Tibial nerve (tissue), 4 donors: ENCODE data around the gene IL1RAPL2. TPM values are rescaled to one million over a fixed set of nuclear protein-coding genes. Genes with fewer than 3 reads are reported as not detected.

Experiments
- DNase-seq, 2 donors: peaks; one replicate each; pipeline ENCODE4 v3.0.0-alpha.2; 2019; ENCODE audit warnings: low spot score in 2 of 2
- H3K27ac ChIP-seq, 4 donors: fragments of 200-600 bp; sonication (generic) in 3 of 4; one replicate each; pipeline ENCODE4 v1.5.1; 2017 to 2019; ENCODE audit warnings: mild to moderate bottlenecking in 1 of 4
- H3K27me3 ChIP-seq, 2 donors: fragments of 200-600 bp; sonication (generic) in 1 of 2; one replicate each; pipeline versions ENCODE4 v1.5.1 to v1.6.0; 2017 to 2019
- H3K36me3 ChIP-seq, 3 donors: fragments of 200-600 bp; sonication (generic); one replicate each; pipeline ENCODE4 v1.5.1; 2018 to 2019
- H3K4me1 ChIP-seq, 4 donors: fragments of 200-600 bp; sonication (generic) in 3 of 4; one replicate each; pipeline ENCODE4 v1.5.1; 2017 to 2019
- H3K4me3 ChIP-seq, 4 donors: fragments of 200-600 bp; sonication (generic) in 3 of 4; one replicate each; pipeline ENCODE4 v1.5.1; 2017 to 2019; ENCODE audit warnings: mild to moderate bottlenecking in 1 of 4, moderate library complexity in 1 of 4
- H3K9me3 ChIP-seq, 4 donors: fragments of 200-600 bp; sonication (generic) in 3 of 4; one replicate each; pipeline ENCODE4 v1.5.1; 2017 to 2019
- CTCF ChIP-seq, 5 experiments: fragments of 200-600 bp in 3 of 5; fragments of 450-650 bp in 2 of 5; sonication (generic) in 3 of 5; IDR thresholded peaks; one replicate each; pipeline ENCODE4 v1.5.1; 2016 to 2019; ENCODE audit warnings: antibody characterized with exemption in 5 of 5, mild to moderate bottlenecking in 3 of 5, moderate library complexity in 2 of 5
- EP300 ChIP-seq, 2 donors: sonication (generic); formaldehyde crosslinking; IDR thresholded peaks; one replicate each; pipeline ENCODE4 v1.6.1; 2017; ENCODE audit warnings: antibody characterized with exemption in 2 of 2, mild to moderate bottlenecking in 1 of 2
- POLR2A ChIP-seq, 2 donors: fragments of 450-650 bp; IDR thresholded peaks; one replicate each; pipeline ENCODE4 v1.6.1; 2017; ENCODE audit warnings: antibody characterized with exemption in 2 of 2, mild to moderate bottlenecking in 2 of 2, moderate library complexity in 2 of 2
- WGBS, 2 donors: methylation state at CpG; one replicate each; pipeline ENCODE4 v1.1.5; 2018; 5-methylcytosine and 5-hydroxymethylcytosine counted together
- total RNA-seq, 4 donors: library from RNA; depleted of rRNA; stranded (reverse); fragments of >200 nt; gene quantifications; one replicate each; pipeline ENCODE4 v1.1.0, GENCODE V29; 2016

Gene IL1RAPL2
- total RNA-seq, 4 donors from 2014 or later = not detected

- 61 to 78% methylated on average over 1 of the region's 1 CpG for WGBS, 2 donors
- TF ChIP-seq CTCF (IDR thresholded peaks at IDR 0.05) = no peak
- TF ChIP-seq EP300 (IDR thresholded peaks at IDR 0.05) = no peak
- TF ChIP-seq POLR2A (IDR thresholded peaks at IDR 0.05) = no peak
- Histone ChIP-seq H3K9me3 (no peaks in the 10 kb centered on the region), H3K36me3 (no peaks in the 10 kb centered on the region), H3K27ac (no peak overlapping the region), H3K27me3 (peaks cover 0 to 8% of the 10 kb centered on the region in 2 donors), H3K4me3 (no peak overlapping the region), H3K4me1 (no peaks in the 10 kb centered on the region)
- no peak for DNase-seq
These were observed 747.6 kb downstream of the IL1RAPL2 start for GRCh38 chrX:105313596-105313995.

- TF ChIP-seq POLR2A (IDR thresholded peaks at IDR 0.05) (no peak), CTCF (IDR thresholded peaks at IDR 0.05) (no peak), EP300 (IDR thresholded peaks at IDR 0.05) (no peak)
- peaks cover 0 to 8% of the 10 kb centered on the region in 2 donors for H3K27me3 ChIP-seq
- H3K4me1 ChIP-seq = no peaks in the 10 kb centered on the region
- no peak for DNase-seq
- no peaks in the 10 kb centered on the region for H3K9me3 ChIP-seq
- 88 to 96% methylated on average over 2 of the region's 2 CpGs for WGBS, 2 donors
- H3K27ac ChIP-seq = no peak overlapping the region
- H3K4me3 ChIP-seq = no peak overlapping the region
- no peaks in the 10 kb centered on the region for H3K36me3 ChIP-seq
These were observed 748.5 kb downstream of the IL1RAPL2 start for GRCh38 chrX:105314458-105314857.

GRCh38 chrX:105315248-105315647 is 749.2 kb downstream of the IL1RAPL2 start:
- H3K36me3 ChIP-seq = no peaks in the 10 kb centered on the region
- no peaks in the 10 kb centered on the region for H3K9me3 ChIP-seq
- 83 to 87% methylated on average over 1 of the region's 1 CpG for WGBS, 2 donors
- H3K27ac ChIP-seq = no peak overlapping the region
- no peaks in the 10 kb centered on the region for H3K4me1 ChIP-seq
- DNase-seq = no peak
- TF ChIP-seq CTCF (IDR thresholded peaks at IDR 0.05) (no peak), EP300 (IDR thresholded peaks at IDR 0.05) (no peak), POLR2A (IDR thresholded peaks at IDR 0.05) (no peak)
- H3K4me3 ChIP-seq = no peak overlapping the region
- H3K27me3 ChIP-seq = peaks cover 0 to 8% of the 10 kb centered on the region in 2 donors

- Histone ChIP-seq H3K4me1 (no peaks in the 10 kb centered on the region), H3K4me3 (no peak overlapping the region), H3K27ac (no peak overlapping the region), H3K36me3 (no peaks in the 10 kb centered on the region), H3K27me3 (peaks cover 0 to 8% of the 10 kb centered on the region in 2 donors), H3K9me3 (no peaks in the 10 kb centered on the region)
- DNase-seq = no peak
- WGBS, 2 donors = 69 to 84% methylated on average over 2 of the region's 2 CpGs
- no peak for TF ChIP-seq POLR2A (IDR thresholded peaks at IDR 0.05)
- TF ChIP-seq CTCF (IDR thresholded peaks at IDR 0.05) = no peak
- no peak for TF ChIP-seq EP300 (IDR thresholded peaks at IDR 0.05)
These were observed 751.1 kb downstream of the IL1RAPL2 start for GRCh38 chrX:105317117-105317516.

GRCh38 chrX:105323928-105324327 is 757.9 kb downstream of the IL1RAPL2 start:
- TF ChIP-seq POLR2A (IDR thresholded peaks at IDR 0.05) (no peak), CTCF (IDR thresholded peaks at IDR 0.05) (no peak), EP300 (IDR thresholded peaks at IDR 0.05) (no peak)
- H3K4me1 ChIP-seq = no peaks in the 10 kb centered on the region
- 35 to 36% methylated on average over 1 of the region's 1 CpG for WGBS, 2 donors
- H3K36me3 ChIP-seq = no peaks in the 10 kb centered on the region
- no peak overlapping the region for H3K4me3 ChIP-seq
- DNase-seq = no peak
- no peak overlapping the region for H3K27ac ChIP-seq
- H3K27me3 ChIP-seq = no peaks in the 10 kb centered on the region
- no peaks in the 10 kb centered on the region for H3K9me3 ChIP-seq
